Coronary artery (tissue), 2 donors: ENCODE measurements around the gene NHS.

ENCODE experiments used
- DNase-seq: peaks from one replicate; pipeline ENCODE4 v3.0.0-alpha.2; 2017; ENCODE audit warnings: low spot score
- H3K27ac ChIP-seq, 2 donors: fragments of 200-600 bp; sonication (generic); one replicate each; pipeline ENCODE4 v1.5.1; 2016 to 2019
- H3K4me3 ChIP-seq: fragments of 200-600 bp; sonication (generic); 2 replicates; pipeline ENCODE4 v1.5.1; 2016; ENCODE audit warnings: mild to moderate bottlenecking, moderate library complexity
- CTCF ChIP-seq: fragments of 200-600 bp; sonication (generic); IDR thresholded peaks from one replicate; pipeline ENCODE4 v1.5.1; 2019; ENCODE audit warnings: antibody characterized with exemption

NHS gene

GRCh38 chrX:17679261-17679660 lies 304.3 kb downstream of the NHS start:
- TF ChIP-seq CTCF, result no peak
- Histone ChIP-seq H3K4me3 (no peak overlapping the region), H3K27ac (no peak overlapping the region)
- no peak for DNase-seq

DNA sequence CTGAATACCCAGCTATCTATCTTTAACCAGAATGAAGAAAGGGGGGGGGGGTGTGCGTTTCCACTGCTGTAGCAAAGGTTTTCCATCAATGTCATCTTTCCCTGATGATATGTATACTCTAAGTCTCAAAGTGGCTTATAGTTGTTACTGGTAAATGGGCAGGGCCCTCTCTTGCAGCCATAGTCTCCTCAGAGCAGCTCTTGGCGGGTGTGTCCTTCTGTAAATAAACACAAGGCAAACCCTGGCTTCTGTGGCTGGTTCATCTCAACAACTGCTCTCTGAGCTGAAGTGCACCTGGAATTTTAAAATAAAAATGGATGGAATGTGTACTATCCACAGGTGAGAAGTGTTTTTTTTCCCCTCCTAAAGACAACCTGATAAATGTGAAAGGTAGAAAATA lies 304.8 kb downstream of the NHS start:
- TF ChIP-seq CTCF, result no peak
- H3K27ac ChIP-seq, result no peak overlapping the region
- no peak for DNase-seq
- H3K4me3 ChIP-seq, result no peak overlapping the region

DNA sequence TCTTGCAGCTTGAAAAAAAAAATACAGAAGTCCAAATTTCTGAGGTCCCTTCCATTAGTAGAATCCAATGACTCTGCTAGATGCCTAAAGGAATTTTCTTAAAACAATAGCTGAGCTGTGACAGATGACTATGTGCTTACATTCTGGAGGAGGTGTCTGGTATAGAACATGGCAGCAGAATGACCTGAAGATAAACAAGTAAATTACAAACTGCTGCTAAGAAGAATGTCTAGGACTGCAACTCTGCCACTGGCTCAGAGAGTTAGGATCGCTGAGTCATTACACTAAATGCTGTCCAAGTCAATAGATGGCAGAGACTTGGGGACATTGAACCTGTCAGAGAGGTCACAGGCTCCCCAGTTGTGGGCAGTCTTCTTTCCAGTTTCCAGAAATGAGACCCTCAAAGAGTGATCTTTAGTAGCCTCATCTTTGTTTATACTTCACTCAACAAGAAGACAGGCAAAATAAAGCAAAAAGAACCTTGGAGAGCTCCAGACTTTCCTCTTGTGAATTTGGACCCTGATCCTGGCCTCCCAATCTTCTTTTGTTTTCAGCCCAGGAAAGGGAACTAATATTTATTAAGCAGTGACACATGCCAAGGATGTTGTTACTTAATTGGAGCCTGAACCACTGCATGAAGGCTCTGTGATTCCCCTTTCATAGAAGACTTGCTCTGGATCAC lies 305.9 kb downstream of the NHS start:
- no peak for DNase-seq
- Histone ChIP-seq H3K4me3 (no peak overlapping the region), H3K27ac (no peak overlapping the region)
- no peak for TF ChIP-seq CTCF

DNA sequence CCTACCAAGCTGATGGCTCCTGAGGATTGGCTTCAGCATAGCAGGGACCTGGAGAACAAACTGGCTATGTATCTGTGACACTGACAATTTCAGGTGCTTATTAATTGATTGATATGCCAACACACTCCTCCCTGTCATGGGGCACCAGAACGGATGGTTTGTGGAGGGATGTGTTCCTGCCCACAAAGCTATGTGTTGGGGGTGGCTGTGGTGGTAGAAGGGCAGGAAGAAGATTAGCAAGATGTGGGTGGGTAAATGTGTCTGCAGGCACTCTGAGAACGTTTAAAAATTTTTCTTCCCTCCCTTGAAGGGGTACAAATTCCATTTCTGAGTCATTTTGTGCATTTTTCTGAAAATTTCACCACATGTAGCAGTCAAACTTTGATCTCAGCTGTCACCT lies 307.3 kb downstream of the NHS start:
- Histone ChIP-seq H3K27ac (no peak overlapping the region), H3K4me3 (no peak overlapping the region)
- no peak for DNase-seq
- no peak for TF ChIP-seq CTCF

DNA sequence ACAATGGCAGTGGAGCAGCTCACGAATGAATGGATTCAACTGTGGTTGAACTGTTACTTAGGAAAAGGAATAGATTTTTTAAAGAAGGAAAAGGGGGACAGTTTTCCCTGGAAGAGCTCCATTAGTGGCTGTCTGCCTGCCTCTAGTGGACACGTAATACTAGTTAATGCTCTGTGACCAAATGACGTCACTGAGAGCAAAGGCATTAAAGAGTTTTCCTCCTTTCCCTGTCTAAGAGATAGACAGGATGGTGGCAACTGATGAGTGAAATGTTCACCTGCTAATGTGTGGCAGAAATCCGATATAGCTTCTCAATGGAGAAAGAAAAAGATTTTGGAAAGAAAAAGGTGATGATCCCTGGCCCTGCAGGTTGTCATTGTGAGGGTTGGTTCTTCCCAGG lies 310.0 kb downstream of the NHS start:
- DNase-seq, result no peak
- TF ChIP-seq CTCF, result no peak
- Histone ChIP-seq H3K27ac (no peak overlapping the region), H3K4me3 (no peak overlapping the region)

DNA sequence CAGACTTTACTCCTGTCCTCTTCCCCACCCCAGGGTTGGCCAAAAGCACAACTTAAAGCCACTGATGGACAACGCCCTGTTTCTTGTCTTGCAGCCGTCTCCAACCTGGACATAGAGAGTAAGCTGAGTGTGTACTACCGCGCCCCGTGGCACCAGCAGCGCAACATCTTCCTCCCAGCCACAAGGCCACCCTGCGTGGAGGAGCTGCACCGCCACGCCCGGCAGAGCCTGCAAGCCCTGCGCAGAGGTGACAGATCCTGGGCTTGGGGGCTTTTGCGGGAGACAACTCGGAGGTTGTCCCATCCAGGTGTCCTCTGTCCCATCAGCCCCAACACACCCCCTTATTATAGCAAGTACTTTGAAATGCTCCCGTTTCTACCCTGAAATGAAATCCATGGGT lies 312.6 kb downstream of the NHS start:
- no peak for TF ChIP-seq CTCF
- H3K27ac ChIP-seq, result no peak overlapping the region
- no peak for DNase-seq
- H3K4me3 ChIP-seq, result no peak overlapping the region

DNA sequence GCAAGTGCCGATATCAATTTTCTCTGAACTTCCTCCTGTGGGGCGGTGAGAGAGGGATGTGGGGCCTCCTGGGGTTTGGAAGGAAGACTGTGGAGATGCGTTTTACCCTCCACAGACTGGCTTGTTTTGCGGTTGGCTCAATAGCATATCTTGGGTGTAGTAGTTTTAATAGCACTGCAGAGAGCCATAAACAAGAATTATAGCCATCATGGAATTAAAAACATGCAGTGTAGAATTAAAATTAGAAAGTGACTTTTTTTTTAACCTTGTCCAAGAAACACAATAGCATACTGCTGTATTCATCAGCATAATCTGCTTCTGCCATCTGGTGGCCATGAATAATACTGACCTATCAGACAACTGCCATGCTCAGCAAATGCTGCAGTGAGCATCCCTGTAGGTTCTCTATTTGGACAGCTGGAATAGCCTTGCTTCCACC lies 315.0 kb downstream of the NHS start:
- peak; percentile 70 for TF ChIP-seq CTCF
- no peak for DNase-seq
- Histone ChIP-seq H3K27ac (no peak overlapping the region), H3K4me3 (no peak overlapping the region)
